Effector memory CD4-positive, alpha-beta T cell (primary cell): ENCODE data around the gene DRC7.

Experiments used
- DNase-seq, 3 donors: peaks; one replicate each; pipeline ENCODE4 v3.0.0-alpha.2; 2020
- H3K27ac ChIP-seq: 2 replicates; pipeline ENCODE4 v1.7.0; 2013; ENCODE audit warnings: mild to moderate bottlenecking, low read length, moderate library complexity; ENCODE audit not compliant: insufficient read depth, poor library complexity, severe bottlenecking
- H3K27me3 ChIP-seq: replicated peaks from 2 replicates; pipeline ENCODE4 v1.7.0; 2013; ENCODE audit warnings: mild to moderate bottlenecking, low read length; ENCODE audit not compliant: insufficient read depth, control insufficient read depth, poor library complexity, severe bottlenecking
- H3K36me3 ChIP-seq: 2 replicates; pipeline ENCODE4 v1.7.0; 2013; ENCODE audit warnings: mild to moderate bottlenecking, low read length, moderate library complexity; ENCODE audit not compliant: control insufficient read depth, insufficient read depth
- H3K4me1 ChIP-seq: 2 replicates; pipeline ENCODE4 v1.7.0; 2013; ENCODE audit warnings: low read length, mild to moderate bottlenecking; ENCODE audit not compliant: control insufficient read depth, insufficient read depth, poor library complexity, severe bottlenecking
- H3K4me3 ChIP-seq: 2 replicates; pipeline ENCODE4 v1.7.0; 2013; ENCODE audit warnings: low read length, low read depth, mild to moderate bottlenecking; ENCODE audit not compliant: insufficient read depth, poor library complexity, severe bottlenecking
- H3K9me3 ChIP-seq: 2 replicates; pipeline ENCODE4 v1.7.0; 2013; ENCODE audit warnings: mild to moderate bottlenecking, low read length, moderate library complexity; ENCODE audit not compliant: control insufficient read depth

Gene DRC7

DNA sequence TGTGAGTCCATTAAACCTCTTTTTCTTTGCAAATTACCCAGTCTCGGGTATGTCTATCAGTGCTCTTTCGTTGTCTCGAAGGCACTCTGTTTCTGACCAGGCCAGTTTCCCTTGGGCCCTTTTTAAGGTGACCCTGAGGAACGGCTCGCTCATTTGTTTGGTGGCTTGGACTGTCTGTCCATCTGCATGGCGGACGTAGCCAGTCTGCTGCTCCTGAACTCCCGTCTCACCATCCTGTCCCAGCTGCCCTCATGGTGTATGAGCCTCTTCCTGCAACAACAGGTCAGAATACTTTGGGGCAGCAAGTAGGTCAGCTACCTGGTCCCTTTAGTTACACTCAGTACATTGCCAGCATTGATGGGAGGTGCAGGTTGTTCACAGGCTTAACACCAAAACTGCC, 19.0 kb downstream of the DRC7 start:
- Histone ChIP-seq H3K27me3 (no peaks in the 10 kb centered on the region), H3K4me3 (no peak overlapping the region), H3K27ac (no peak overlapping the region), H3K9me3 (no peaks in the 10 kb centered on the region), H3K36me3 (no peaks in the 10 kb centered on the region), H3K4me1 (no peaks in the 10 kb centered on the region)
- no peak for DNase-seq

DNA sequence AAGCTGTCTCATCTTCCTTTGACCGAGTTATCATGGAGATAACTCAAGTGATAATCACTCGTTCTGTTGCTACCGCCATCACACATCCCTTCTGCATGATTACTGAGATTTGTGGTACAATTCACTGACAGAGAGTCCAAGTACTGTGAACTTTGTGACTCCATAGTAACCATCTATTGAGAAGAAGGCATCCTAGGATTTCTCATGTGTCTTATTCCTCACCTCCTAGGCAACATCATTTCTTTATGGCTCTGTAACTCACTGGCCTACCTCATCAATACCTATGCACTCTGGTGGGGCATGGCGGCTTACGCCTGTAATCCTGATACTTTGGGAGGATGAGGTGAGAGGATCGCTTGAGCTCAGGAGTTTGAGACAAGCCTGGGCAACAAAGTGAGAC, 19.4 kb downstream of the DRC7 start:
- no peaks in the 10 kb centered on the region for H3K4me1 ChIP-seq
- H3K27ac ChIP-seq: no peak overlapping the region
- no peak for DNase-seq
- no peaks in the 10 kb centered on the region for H3K9me3 ChIP-seq
- H3K4me3 ChIP-seq: no peak overlapping the region
- H3K36me3 ChIP-seq: no peaks in the 10 kb centered on the region
- no peaks in the 10 kb centered on the region for H3K27me3 ChIP-seq

- no peak overlapping the region for H3K27ac ChIP-seq
- no peaks in the 10 kb centered on the region for H3K27me3 ChIP-seq
- H3K36me3 ChIP-seq: no peaks in the 10 kb centered on the region
- H3K4me3 ChIP-seq: no peak overlapping the region
- H3K9me3 ChIP-seq: no peaks in the 10 kb centered on the region
- DNase-seq: peak in 1 of 3 donors; percentile 18
- no peaks in the 10 kb centered on the region for H3K4me1 ChIP-seq
Measured at GRCh38 chr16:57720142-57720575, 25.6 kb downstream of the DRC7 start.

DNA sequence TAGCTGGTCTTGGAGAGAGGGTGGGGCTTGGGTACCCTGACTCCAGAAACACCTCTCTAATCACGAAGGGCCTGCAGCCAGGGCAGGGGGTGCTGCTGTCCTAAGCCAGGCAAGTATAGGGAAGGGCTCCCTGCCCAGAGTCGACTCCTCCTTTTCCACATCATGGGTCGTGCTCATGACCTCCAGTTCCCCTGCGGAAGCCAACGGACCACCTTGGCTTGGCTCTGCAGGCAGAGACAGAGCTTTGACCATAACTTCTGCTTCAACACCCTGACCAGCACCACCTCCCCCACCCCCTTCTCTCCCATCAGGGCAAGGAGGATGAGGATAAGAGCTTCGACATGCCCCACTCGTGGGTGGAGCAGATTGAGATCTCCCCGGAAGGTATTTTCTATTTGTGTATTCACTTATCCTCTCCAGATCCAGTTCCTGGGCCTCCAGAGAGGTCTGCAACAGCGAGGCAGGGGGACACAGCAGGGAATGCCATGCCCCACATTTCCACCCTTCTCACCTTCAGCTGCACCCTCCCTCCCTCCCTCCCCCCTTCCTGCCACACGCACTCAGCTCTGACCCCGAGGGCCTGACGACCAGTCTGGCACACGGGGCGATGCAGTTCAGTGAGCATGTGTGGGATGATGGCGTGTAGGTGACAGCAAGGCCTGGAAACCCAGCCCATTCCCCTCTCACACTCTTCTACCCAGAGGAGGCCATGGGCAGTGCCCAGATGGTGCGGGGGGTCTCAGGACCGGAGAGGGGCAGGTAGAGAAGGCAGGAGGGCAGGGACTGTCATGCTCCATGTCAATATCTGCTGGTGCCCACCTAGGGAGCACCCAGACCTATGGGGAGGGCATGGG, 27.0 kb downstream of the DRC7 start:
- H3K9me3 ChIP-seq: no peaks in the 10 kb centered on the region
- no peaks in the 10 kb centered on the region for H3K4me1 ChIP-seq
- H3K4me3 ChIP-seq: no peak overlapping the region
- H3K27ac ChIP-seq: no peak overlapping the region
- DNase-seq: no peak
- no peaks in the 10 kb centered on the region for H3K36me3 ChIP-seq
- no peaks in the 10 kb centered on the region for H3K27me3 ChIP-seq

DNA sequence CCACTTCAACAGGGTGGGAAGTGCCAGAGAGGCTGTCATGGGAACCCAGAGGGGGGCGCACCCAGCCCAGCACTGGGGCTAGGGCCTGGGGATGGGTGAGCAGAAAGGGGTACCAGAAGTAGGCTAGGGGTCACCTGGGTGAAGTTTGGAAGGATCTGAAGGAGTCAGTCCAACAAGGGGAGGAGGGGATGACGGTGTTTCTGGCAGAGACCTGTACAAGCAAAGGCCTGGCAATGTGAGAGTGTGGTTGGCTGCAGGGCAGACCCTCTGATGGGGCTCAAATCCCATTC, 27.5 kb downstream of the DRC7 start:
- DNase-seq: no peak

DNA sequence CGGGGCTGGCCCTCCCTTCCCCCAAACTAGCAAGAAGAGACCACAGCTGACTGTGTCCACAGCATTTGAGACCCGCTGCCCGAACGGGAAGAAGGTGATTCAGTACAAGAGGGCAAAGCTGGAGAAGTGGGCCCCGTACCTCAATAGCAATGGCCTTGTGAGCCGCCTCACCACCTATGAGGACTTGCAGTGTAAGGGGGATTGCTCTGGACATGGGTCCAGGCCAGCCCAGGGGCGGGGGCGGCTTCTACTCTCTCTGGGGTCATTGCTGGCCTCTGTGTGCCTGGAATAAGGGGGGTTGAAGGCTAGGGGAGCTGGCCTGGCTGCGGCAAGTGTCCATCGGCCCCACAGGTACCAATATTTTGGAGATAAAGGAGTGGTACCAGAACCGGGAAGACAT, 28.0 kb downstream of the DRC7 start:
- DNase-seq: no peak
- no peak overlapping the region for H3K4me3 ChIP-seq
- no peaks in the 10 kb centered on the region for H3K36me3 ChIP-seq
- H3K27ac ChIP-seq: no peak overlapping the region
- no peaks in the 10 kb centered on the region for H3K27me3 ChIP-seq
- H3K4me1 ChIP-seq: no peaks in the 10 kb centered on the region
- H3K9me3 ChIP-seq: no peaks in the 10 kb centered on the region

More for the DNA sequence above, 27.5 kb downstream of the DRC7 start:
- no peaks in the 10 kb centered on the region for H3K36me3 ChIP-seq
- no peak overlapping the region for H3K27ac ChIP-seq
- H3K27me3 ChIP-seq: no peaks in the 10 kb centered on the region
- H3K9me3 ChIP-seq: no peaks in the 10 kb centered on the region
- no peak overlapping the region for H3K4me3 ChIP-seq
- no peaks in the 10 kb centered on the region for H3K4me1 ChIP-seq

- no peaks in the 10 kb centered on the region for H3K36me3 ChIP-seq
- no peak overlapping the region for H3K27ac ChIP-seq
- H3K4me1 ChIP-seq: no peaks in the 10 kb centered on the region
- no peak for DNase-seq
- H3K4me3 ChIP-seq: no peak overlapping the region
- H3K9me3 ChIP-seq: no peaks in the 10 kb centered on the region
- H3K27me3 ChIP-seq: no peaks in the 10 kb centered on the region
Measured at GRCh38 chr16:57723170-57723569, 28.6 kb downstream of the DRC7 start.

- Histone ChIP-seq H3K36me3 (no peaks in the 10 kb centered on the region), H3K27ac (no peak overlapping the region), H3K9me3 (no peaks in the 10 kb centered on the region), H3K27me3 (no peaks in the 10 kb centered on the region), H3K4me3 (no peak overlapping the region), H3K4me1 (no peaks in the 10 kb centered on the region)
- DNase-seq: no peak
Measured at GRCh38 chr16:57724531-57724930, 29.9 kb downstream of the DRC7 start.

DNA sequence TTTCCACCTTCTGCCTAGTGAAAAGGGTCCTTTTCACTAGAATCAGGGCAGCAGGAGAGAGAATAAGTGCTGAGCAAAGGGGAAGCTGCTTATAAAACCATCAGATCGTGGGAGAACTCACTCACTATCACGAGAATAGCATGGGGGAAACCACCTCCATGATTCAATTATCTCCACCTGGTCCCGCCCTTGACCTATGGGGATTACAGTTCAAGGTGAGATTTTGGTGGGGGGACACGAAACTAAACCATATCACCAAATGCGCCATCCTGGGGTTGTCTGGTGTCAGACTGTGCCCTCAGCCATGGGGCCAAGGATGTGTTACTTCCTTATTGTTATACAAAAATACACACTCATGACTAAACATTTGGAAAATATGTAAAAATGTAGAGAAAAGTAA, 30.5 kb downstream of the DRC7 start:
- Histone ChIP-seq H3K36me3 (no peaks in the 10 kb centered on the region), H3K9me3 (no peaks in the 10 kb centered on the region), H3K27me3 (no peaks in the 10 kb centered on the region), H3K27ac (no peak overlapping the region), H3K4me1 (no peaks in the 10 kb centered on the region), H3K4me3 (no peak overlapping the region)
- DNase-seq: no peak

GRCh38 chr16:57725554-57725953, 30.9 kb downstream of the DRC7 start:
- DNase-seq: no peak
- no peaks in the 10 kb centered on the region for H3K27me3 ChIP-seq

More at GRCh38 chr16:57725554-57725953, 30.9 kb downstream of the DRC7 start:
- H3K9me3 ChIP-seq: no peaks in the 10 kb centered on the region
- H3K4me1 ChIP-seq: no peaks in the 10 kb centered on the region
- H3K4me3 ChIP-seq: no peak overlapping the region
- H3K36me3 ChIP-seq: no peaks in the 10 kb centered on the region
- no peak overlapping the region for H3K27ac ChIP-seq
